HG03558 (cell line): Measurements from ENCODE around the gene CDCA7L.
"Not testable (repeated sequence)": the region's sequence is repeated elsewhere in the genome, so short reads cannot be mapped to it uniquely, and the experiment has no call there.

ENCODE experiments used
- ATAC-seq: cut with Tn5 transposase; IDR thresholded peaks from one replicate; pipeline ENCODE4 v1.9.1; 2021; ENCODE audit warnings: moderate number of reproducible peaks; ENCODE audit not compliant: unreplicated experiment; ENCODE audit errors: extremely low read depth

CDCA7L gene

GRCh38 chr7:21912931-21913780 lies 32.5 kb downstream of the CDCA7L start:
- ATAC-seq, result no peak

GRCh38 chr7:21912305-21912704 lies 33.4 kb downstream of the CDCA7L start:
- ATAC-seq, result no peak

- ATAC-seq, result no peak
Measured at GRCh38 chr7:21911341-21911875, 34.3 kb downstream of the CDCA7L start.

GRCh38 chr7:21910253-21910652 lies 35.4 kb downstream of the CDCA7L start:
- ATAC-seq, result no peak

GRCh38 chr7:21908746-21909145 lies 37.0 kb downstream of the CDCA7L start:
- no peak for ATAC-seq

- ATAC-seq, result no peak
Measured at GRCh38 chr7:21903020-21903786, 42.5 kb downstream of the CDCA7L start.

- ATAC-seq, result no peak
Measured at GRCh38 chr7:21902240-21902639, 43.5 kb downstream of the CDCA7L start.

GRCh38 chr7:21898265-21898930 lies 47.3 kb downstream of the CDCA7L start:
- peak; percentile 84 for ATAC-seq

- no peak for ATAC-seq
Measured at GRCh38 chr7:21893401-21893800, 52.3 kb downstream of the CDCA7L start.

GRCh38 chr7:21891291-21891690 lies 54.4 kb downstream of the CDCA7L start:
- ATAC-seq, result no peak

- ATAC-seq, result no peak
Measured at GRCh38 chr7:21887779-21888178, 57.9 kb downstream of the CDCA7L start.

GRCh38 chr7:21887353-21887752 lies 58.3 kb downstream of the CDCA7L start:
- ATAC-seq, result no peak

- no peak for ATAC-seq
Measured at GRCh38 chr7:21886396-21886795, 59.3 kb downstream of the CDCA7L start.

- ATAC-seq, result no peak
Measured at GRCh38 chr7:21884496-21884895, 61.2 kb downstream of the CDCA7L start.

- not testable (repeated sequence) for ATAC-seq
Measured at GRCh38 chr7:21883501-21883900, 62.2 kb downstream of the CDCA7L start.

- ATAC-seq, result no peak
Measured at GRCh38 chr7:21883069-21883468, 62.6 kb downstream of the CDCA7L start.

- ATAC-seq, result no peak
Measured at GRCh38 chr7:21869785-21870402, 75.8 kb downstream of the CDCA7L start.

- ATAC-seq, result no peak
Measured at GRCh38 chr7:21868576-21868850, 77.2 kb downstream of the CDCA7L start.

- ATAC-seq, result no peak
Measured at GRCh38 chr7:21867816-21868575, 77.7 kb downstream of the CDCA7L start.

GRCh38 chr7:21867226-21867625 lies 78.5 kb downstream of the CDCA7L start:
- no peak for ATAC-seq
